NCI-H510A (cell line): ENCODE results near the gene FOS.

Experiments
- DNase-seq: peaks from one replicate; lab custom pipeline; 2025; lab: John Stamatoyannopoulos, UW

FOS gene

DNA sequence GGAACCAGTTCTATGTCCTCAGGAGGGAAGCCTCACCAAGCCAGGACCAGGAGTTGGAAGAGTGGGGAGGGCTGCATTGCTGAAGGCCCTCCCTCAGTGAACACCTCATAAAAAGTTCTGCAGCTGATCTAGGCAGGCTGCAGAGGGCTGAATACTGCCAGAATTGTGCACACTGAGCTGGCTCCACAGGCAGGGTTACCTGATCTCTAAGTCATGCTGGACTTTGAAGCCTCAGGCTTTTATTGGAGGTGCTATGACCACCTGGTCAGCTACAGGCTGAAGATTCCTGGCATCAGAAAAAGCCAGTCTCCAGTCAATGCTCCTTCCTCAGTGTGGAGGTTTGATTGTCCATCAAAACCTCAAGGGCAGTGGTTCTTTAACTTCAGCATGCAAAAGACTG, 39.7 kb downstream of the FOS start:
- DNase-seq: no peak

DNA sequence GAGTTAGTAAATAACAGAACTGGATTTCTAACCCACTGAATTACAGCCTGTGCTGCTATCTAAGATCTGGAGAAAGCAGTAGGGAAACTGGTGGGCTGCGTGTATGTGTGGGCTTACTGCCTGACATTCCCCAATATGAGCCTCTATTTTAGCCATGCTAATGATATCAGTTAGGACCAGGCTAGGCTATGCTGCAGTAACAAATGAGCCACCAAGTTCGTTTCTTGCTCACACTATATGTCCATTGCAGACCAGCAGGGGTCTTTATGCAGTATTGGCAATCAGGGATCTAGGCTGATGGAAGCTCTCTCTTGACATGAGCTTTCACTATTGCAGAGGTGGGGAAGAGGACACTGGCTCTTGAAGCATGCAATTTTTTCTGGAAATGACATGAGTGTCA, 40.4 kb downstream of the FOS start:
- no peak for DNase-seq

DNA sequence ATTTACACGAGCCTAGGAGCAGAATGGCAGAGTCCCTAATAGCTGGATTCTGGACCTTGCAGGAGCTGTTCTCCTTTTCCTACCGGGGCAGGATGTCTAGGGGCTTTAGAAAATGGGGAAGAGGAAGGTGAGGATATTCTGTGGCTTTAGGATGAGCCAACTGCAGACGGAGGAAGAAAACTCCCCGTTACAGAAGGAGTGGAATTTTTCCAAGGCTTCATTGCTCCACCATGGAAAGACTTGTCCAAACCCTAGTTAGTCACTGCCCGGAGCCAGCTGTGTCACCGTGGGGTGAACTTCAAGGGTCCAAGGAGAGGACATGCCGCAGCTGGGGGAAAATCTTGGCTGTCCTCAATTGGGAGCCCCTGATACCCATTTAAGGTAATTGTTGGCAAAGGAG, 41.6 kb downstream of the FOS start:
- DNase-seq: no peak

DNA sequence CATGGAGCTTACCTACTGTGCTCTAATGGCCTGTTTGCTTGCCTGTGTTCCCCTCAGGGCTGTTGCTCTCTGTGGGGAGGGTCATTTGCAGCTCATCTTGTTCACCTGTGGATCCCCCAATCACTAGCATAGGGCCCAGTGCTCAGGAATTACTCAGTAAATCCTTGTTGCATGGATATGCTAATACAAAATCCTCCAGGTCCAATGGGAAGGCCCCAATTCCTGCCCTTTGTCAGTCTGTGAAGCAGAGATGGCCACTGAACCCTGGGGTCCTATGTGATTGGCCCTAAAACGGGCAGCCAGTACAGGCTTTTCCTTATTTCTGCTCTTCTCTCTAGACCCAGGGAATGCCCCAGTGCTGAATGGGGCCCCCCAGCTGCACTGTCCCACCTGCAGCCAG, 44.1 kb downstream of the FOS start:
- DNase-seq: no peak

DNA sequence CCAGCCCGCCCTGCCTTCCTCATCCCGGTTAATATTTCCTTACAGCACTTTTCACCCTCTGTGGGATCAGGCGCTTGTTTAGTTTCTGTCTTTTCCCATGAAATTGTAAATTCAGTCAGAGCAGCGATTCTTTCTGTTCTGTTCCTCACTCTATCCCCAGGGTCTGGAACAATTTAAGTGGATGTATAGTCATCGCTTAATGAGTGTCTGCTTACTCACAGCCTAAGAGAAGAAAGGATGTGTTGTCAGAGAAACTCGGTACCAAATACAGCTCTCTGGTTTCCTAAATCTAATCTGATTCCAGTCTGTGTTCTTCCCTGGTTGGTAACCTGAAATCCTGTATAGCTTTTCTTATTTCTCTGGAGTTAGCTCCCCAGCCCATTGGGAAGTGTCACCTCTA, 44.9 kb downstream of the FOS start:
- no peak for DNase-seq

DNA sequence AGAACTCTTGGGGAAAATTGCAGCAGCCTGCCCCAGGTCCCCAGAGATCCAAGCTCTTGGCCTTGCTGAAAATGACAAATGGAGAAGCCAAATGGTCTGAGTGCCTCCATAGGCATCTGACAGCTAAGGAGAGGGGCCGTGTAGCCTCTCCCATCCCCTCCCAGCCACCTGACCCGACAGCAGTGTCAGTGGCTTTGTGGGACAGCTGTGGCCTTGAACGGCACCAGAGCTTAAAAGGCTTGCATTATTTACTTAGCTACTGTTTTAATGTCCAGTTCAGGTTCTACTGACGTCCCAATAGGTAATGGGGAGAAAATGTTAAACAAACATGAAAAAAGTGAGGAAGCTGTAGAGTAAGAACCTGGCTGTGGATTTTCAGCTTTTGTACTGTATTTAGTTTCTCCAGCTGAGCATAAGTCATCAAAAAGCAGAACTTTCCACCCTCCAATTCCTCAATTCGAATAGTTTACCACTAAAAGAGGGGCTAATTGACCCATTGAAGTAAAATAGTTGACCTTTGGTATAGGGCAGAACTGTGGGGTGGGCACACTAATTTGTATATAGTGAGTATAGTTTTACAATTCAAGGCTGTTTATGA, 50.0 kb downstream of the FOS start:
- DNase-seq: no peak

DNA sequence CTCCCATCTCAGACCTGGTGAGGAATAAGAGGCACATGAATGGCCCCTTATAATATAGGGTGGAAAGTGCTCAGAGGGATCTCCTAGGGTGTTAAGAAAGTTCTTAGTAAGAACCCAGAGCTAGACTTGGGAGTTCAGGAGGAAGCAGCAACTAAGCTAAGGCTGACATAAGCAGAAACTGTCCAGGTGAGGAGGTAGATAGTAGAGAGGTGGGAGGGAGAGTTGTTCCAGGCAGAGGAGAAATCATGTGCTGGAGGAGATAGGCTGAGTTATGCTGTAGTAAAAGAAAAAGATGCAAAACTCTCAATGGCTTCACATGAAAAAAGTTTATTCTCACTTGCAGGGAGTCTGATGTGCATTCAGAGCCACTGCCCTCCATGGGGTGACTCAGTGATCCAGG, 50.7 kb downstream of the FOS start:
- no peak for DNase-seq

DNA sequence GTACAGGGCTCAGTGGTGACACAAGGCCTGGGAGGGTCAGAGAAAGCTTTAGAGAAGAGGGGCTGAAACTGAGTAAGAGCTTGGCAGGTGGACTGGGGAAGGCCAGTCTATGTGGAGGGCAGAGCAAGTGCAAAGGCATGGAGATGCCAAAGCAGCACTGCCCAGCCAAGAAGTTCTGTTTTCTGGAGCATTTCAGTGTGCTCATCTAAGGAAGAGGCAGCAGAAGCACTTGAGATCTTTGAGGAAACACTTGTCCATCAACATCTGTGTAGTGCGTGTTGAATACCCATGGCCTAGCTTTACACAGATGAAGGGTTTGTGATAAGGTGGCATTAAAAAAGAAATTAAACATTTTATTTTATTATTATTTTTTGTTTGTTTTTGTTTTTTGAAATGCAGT, 52.8 kb downstream of the FOS start:
- no peak for DNase-seq
